ENCODE results near the gene SNX32.

SNX32 gene

GRCh38 chr11:65852508-65853245, 18.9 kb downstream of the SNX32 start:
- no peak overlapping the region for H3K4me3 ChIP-seq (ENCODE audit: low read depth, low read length)
- in situ Hi-C loops (cut with HindIII; ENCODE audit: low sequenced_read_pairs) = no loop called here
- TF ChIP-seq CTCF (IDR thresholded peaks at IDR 0.05; ENCODE audit: low read depth, low read length, missing control alignments) = no peak
- DNase-seq (ENCODE audit: low read depth) = no peak

DNA sequence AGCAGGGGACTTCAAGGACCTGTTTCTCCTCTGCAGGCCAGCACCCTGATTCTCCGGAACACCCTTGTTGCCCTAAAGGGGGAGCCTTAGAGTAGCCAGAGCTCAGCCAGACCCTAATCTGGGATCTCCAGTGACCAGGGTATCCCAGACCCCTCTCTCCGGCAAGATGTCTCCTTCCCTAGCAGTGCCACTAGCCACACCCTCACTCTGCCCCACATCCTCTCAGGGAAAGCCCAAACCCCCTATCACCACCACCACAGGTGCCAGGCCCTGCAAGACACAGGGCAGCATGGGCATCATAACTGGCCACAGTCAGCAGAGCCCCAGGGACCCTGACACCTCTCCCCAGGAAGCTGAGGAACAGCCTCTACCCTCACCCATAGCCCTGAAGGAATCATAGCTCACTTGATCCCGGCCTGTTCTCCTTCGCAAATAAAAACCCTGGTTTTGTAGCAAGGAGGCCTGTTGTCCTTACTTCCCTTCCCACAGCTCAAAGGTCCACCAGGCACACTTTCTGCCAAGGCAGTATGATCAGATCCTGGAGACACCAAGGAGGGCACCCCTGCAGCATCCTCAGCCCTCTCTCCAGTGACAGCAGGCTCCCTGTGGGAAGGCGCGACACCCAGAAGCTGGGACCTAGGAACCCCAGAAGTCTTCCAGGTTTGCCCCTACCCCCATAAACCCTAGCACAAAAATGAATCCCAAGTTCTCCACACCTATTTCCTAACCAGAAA, 19.6 kb downstream of the SNX32 start:
- in situ Hi-C loops (cut with HindIII; ENCODE audit: low sequenced_read_pairs) = no loop called here
- TF ChIP-seq CTCF (IDR thresholded peaks at IDR 0.05; ENCODE audit: low read depth, low read length, missing control alignments) = no peak
- no peak overlapping the region for H3K4me3 ChIP-seq (ENCODE audit: low read depth, low read length)
- no peak for DNase-seq (ENCODE audit: low read depth)

DNA sequence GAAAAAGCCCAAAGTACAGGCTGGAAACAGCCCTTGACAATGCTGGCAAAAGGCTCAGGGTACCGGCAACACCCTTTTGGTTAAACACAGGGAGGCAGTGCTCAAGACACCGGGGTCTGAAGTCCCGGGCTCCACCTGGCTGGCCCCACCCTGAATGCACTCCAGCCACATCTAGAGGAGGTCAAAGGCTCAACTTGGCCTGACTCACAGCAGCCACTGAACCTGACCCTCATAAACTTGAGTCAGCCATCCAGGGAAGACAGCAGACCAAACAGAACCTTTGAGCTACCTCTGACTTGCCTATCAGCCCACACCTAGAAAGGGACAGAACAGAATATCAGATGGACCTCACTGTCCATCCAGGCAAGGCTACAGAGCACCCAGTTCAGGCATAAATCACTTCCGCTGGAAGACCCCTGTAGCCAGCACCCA, 20.4 kb downstream of the SNX32 start:
- in situ Hi-C loops (cut with HindIII; ENCODE audit: low sequenced_read_pairs) = no loop called here
- H3K4me3 ChIP-seq (ENCODE audit: low read depth, low read length) = no peak overlapping the region
- DNase-seq (ENCODE audit: low read depth) = no peak
- no peak for TF ChIP-seq CTCF (IDR thresholded peaks at IDR 0.05; ENCODE audit: low read depth, low read length, missing control alignments)

DNA sequence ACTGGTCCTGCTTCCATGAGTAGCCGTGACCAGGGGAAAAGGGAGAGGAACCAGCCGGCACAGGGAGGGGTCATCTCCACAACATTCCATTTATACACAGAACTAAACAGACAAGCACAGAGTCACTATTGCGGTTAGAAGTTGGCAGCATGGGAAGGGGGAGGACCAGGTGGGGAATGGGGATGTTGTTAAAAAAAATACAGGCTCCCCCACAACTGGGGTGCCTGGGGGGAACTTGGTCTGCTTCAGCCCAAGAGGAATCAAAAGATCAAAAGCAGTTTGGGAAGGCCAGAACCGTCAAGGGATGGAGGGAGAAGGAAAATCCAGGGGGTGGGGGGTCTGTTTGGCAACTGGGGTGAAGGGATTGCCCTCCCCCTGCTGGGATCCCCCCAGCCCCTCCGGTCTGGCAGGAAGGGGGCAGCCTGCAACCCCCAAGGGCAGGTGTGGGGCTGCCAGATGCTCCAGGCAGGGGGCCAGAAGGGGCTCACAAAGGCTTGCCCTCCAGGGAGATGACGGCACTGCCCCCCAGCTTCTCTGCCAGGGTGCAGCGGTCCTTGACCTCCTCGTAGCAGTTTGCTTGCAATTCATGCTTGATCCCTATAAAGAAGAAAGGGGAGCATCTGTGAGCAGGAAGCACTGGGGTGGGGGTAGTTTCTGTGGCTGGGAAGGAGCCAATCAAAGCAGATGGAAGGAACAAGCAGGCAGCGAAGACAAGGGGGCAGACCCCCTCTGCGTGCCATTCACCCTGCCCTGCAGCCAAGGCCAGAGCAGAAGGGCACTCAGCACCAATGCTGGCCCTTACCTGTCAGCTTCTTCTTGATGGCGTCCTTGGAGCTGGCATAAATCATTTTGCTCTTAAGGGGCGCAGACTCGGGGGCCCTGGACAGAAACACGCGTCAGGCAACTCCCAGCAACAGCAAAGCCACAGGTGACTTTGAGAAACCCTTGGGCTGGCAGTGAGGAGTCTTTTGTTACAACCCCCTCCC, 21.4 kb downstream of the SNX32 start:
- DNase-seq (ENCODE audit: low read depth) = no peak
- in situ Hi-C loops (cut with HindIII; ENCODE audit: low sequenced_read_pairs) = no loop called here
- H3K4me3 ChIP-seq (ENCODE audit: low read depth, low read length) = no peak overlapping the region
- TF ChIP-seq CTCF (IDR thresholded peaks at IDR 0.05; ENCODE audit: low read depth, low read length, missing control alignments) = no peak

GRCh38 chr11:65855927-65856363, 22.2 kb downstream of the SNX32 start:
- in situ Hi-C loops (cut with HindIII; ENCODE audit: low sequenced_read_pairs) = no loop called here
- peak overlapping the region; percentile 96 for H3K4me3 ChIP-seq (ENCODE audit: low read depth, low read length)
- no peak for TF ChIP-seq CTCF (IDR thresholded peaks at IDR 0.05; ENCODE audit: low read depth, low read length, missing control alignments)
- no peak for DNase-seq (ENCODE audit: low read depth)
